BJ (cell line): ENCODE measurements around the gene BIRC3. TPM values are rescaled to one million over a fixed set of nuclear protein-coding genes. Genes with fewer than 3 reads are reported as not detected.
A peak's percentile ranks its signal among the peaks of the same experiment; 100 is the strongest.
"Not testable (repeated sequence)": the region's sequence is repeated elsewhere in the genome, so short reads cannot be mapped to it uniquely, and the experiment has no call there.

ENCODE experiments used
- CTCF ChIA-PET: fragments of 350-600 bp; formaldehyde crosslinking; extraction: SDS; loops from one replicate; lab custom pipeline; 2021; ENCODE audit warnings: antibody characterized with exemption, inconsistent platforms; lab: Yijun Ruan, JAX
- POLR2A ChIA-PET: fragments of 300-600 bp; sonication (Branson Sonifier 250); formaldehyde crosslinking; extraction: SDS; loops from one replicate; lab custom pipeline; 2021; ENCODE audit warnings: antibody characterized with exemption; lab: Charles Lee
- DNase-seq: peaks from one replicate; pipeline ENCODE4 v3.0.0-alpha.2; 2011; ENCODE audit warnings: low read depth
- H3K27me3 ChIP-seq: 2 replicates; pipeline ENCODE4 v1.6.0; 2011; ENCODE audit warnings: low read length; ENCODE audit not compliant: control insufficient read depth, insufficient read depth
- H3K36me3 ChIP-seq: 2 replicates; pipeline ENCODE4 v1.5.1; 2011; ENCODE audit warnings: low read length; ENCODE audit not compliant: control insufficient read depth, insufficient read depth
- H3K4me3 ChIP-seq: 2 replicates; pipeline ENCODE4 v1.5.1; 2011; ENCODE audit warnings: low read depth, mild to moderate bottlenecking, control low read depth, low read length
- CTCF ChIP-seq: IDR thresholded peaks from 2 replicates; pipeline ENCODE4 v1.5.1; 2011; ENCODE audit warnings: low read depth, mild to moderate bottlenecking, control low read depth, inconsistent platforms, low read length, moderate library complexity; ENCODE audit not compliant: insufficient read depth
- polyA plus RNA-seq: library from polyadenylated mRNA; depleted of rRNA; stranded (reverse); fragments of >200 nt; gene quantifications from 2 replicates; pipeline ENCODE4 v1.2.3, GENCODE V29; 2011

The BIRC3 gene
- polyA plus RNA-seq, 1 experiment, result 0.48 TPM

DNA sequence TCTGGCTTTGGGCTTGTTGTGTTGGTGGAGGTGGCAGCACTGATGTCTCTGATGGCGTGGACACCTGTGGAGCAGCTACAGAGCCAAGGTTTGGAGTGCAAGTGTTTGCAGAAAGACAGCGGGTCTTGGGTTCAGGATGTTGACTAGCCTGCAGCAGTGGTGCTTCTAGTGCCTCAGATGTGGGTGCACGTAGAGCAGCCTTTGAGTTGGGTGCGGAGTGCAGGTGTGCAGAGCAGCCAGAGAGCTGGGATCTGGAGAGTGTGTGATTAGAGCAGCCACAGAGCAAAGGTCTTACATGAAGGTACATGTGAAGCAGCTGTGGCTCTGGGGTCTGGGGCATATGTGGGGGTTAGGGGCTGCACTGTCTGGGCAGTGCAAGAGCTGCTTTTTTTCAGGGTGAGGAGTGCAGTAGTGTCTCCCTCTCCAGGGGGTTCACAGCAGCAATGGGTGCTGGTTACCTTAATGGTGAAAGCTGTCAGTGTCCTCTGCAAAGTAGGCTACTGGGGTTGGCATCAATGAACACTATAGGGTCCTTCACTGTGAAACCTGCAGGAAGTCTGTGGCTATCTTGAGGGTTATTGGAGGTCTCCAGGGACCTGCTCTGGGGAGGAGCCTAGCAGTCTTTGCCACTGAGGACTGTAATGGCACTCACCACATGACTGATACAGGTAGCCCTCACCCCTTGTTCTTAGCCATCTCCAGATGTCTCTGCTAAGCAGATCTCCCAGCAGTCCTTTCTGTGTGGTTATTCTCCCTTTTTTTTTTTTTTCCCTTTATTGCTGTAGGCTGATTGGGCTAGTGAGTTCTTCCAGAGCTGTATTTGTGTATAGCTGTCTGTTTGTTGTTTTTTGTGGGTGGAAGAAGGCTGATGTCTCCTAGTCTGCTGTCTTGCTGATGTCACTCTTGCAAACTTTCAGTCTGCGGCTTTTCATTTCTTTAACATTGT is 44.1 kb downstream of the BIRC3 start:
- Histone ChIP-seq H3K4me3 (no peak overlapping the region), H3K27me3 (no peaks in the 10 kb centered on the region), H3K36me3 (peaks cover 10% of the 10 kb centered on the region)
- TF ChIP-seq CTCF, result no peak
- POLR2A ChIA-PET, result interaction anchor here (0.6 kb wide), 1 partner anchor 400 kb away, joined by 10 read pairs; no protein-coding TSS in a partner anchor
- no peak for DNase-seq
- CTCF ChIA-PET, result interaction anchor here (0.6 to 2.6 kb wide), 4 partner anchors 12 to 34 kb away, joined by 3 to 8 read pairs (median 4); no protein-coding TSS in a partner anchor

DNA sequence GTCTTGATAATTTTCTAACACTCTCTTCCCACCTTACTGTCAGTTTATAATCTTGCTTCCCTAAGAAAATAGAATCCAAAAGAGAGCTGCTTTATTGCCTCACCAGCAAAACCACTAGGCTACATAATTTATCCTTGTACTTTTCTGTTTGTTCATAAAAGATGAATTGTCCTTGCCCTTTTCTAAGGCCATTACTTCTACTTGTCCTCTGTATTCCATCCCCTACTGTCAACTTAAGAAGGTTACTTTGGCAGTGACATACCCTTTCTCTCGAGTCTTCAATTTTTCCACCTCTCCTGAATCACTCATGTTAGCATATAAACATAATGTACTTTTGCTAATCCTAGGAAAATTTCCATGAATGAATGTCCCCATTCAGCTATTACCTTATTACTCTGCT is 47.7 kb downstream of the BIRC3 start:
- no peak for TF ChIP-seq CTCF
- DNase-seq, result no peak
- Histone ChIP-seq H3K27me3 (no peaks in the 10 kb centered on the region), H3K4me3 (no peak overlapping the region), H3K36me3 (peaks cover 10% of the 10 kb centered on the region)
- ChIA-PET POLR2A (no interaction called here), CTCF (interaction anchor here (1.0 to 2.2 kb wide), 2 partner anchors 26 to 131 kb away, joined by 3 to 15 read pairs; no protein-coding TSS in a partner anchor)

GRCh38 chr11:102367364-102367763 is 50.1 kb downstream of the BIRC3 start:
- H3K27me3 ChIP-seq, result no peaks in the 10 kb centered on the region
- CTCF ChIA-PET, result interaction anchor here (1.5 to 2.2 kb wide), 3 partner anchors 22 to 129 kb away, joined by 4 to 15 read pairs (median 6); no protein-coding TSS in a partner anchor
- 0 out of 2 replicates have a peak, but pooled peaks have one; percentile 19 for TF ChIP-seq CTCF
- H3K4me3 ChIP-seq, result no peak overlapping the region
- POLR2A ChIA-PET, result no interaction called here
- H3K36me3 ChIP-seq, result peaks cover 5% of the 10 kb centered on the region
- DNase-seq, result no peak

DNA sequence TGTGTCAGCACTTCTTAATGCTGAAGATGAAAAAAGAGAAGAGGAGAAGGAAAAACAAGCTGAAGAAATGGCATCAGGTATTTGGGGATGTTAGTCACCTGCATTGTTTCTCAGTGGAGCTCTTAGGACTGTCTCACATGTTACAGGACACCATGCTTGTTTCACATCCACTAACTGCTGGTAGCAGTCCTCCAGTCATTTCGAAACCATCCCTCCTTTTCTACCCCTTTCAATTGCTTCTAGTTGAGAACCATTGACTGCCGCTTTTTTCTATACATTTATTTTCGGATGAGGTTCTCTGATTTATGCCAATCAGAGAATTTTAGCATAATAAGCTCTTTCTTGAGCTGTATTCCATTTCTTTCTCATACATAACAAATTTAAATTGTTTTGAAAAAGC is 51.2 kb downstream of the BIRC3 start:
- CTCF ChIA-PET, result interaction anchor here (0.6 to 0.7 kb wide), 2 partner anchors 126 to 244 kb away, joined by 3 read pairs; no protein-coding TSS in a partner anchor
- POLR2A ChIA-PET, result no interaction called here

GRCh38 chr11:102374633-102375424 is 57.5 kb downstream of the BIRC3 start:
- H3K4me3 ChIP-seq, H3K27me3 ChIP-seq, H3K36me3 ChIP-seq, DNase-seq, POLR2A ChIA-PET: not testable (repeated sequence)
- CTCF ChIA-PET, result interaction anchor here (1.7 to 2.9 kb wide), 3 partner anchors 16 to 121 kb away, joined by 4 to 10 read pairs (median 7); no protein-coding TSS in a partner anchor

More for the DNA sequence above, 51.2 kb downstream of the BIRC3 start:
- Histone ChIP-seq H3K4me3 (no peak overlapping the region), H3K27me3 (no peaks in the 10 kb centered on the region), H3K36me3 (peaks cover 5% of the 10 kb centered on the region)
- DNase-seq, result no peak
- no peak for TF ChIP-seq CTCF
